A549 (cell line): ENCODE measurements around the gene DCBLD1. TPM values are rescaled to one million over a fixed set of nuclear protein-coding genes. Genes with fewer than 3 reads are reported as not detected.

ENCODE experiments used
- ATAC-seq, 2 experiments: fragments of 200-7000 bp in 1 of 2; fragments of >200 bp in 1 of 2; cut with Nextera tagmentation in 1 of 2; cut with Tn5 transposase in 1 of 2; 3 replicates each; pipeline versions ENCODE4 v1.8.0 to v1.9.1; 2018 to 2020; ENCODE audit warnings: mild to moderate bottlenecking in 1 of 2, moderate library complexity in 1 of 2
- CTCF ChIA-PET: fragments of 300-600 bp; sonication (Branson Sonifier 250); formaldehyde crosslinking; extraction: SDS; loops from one replicate; lab custom pipeline; 2021; ENCODE audit warnings: antibody characterized with exemption, inconsistent platforms; lab: Yijun Ruan, JAX
- POLR2A ChIA-PET: fragments of 350-600 bp; formaldehyde crosslinking; extraction: SDS; loops from one replicate; lab custom pipeline; 2021; ENCODE audit warnings: antibody characterized with exemption, inconsistent platforms; lab: Yijun Ruan, JAX
- DNase-seq, 2 experiments: peaks; one replicate each; pipeline versions ENCODE4 v3.0.0 to v3.0.0-alpha.2; 2011 to 2016; ENCODE audit warnings: low read depth in 1 of 2, low spot score in 1 of 2
- FAIRE-seq: peaks from 2 replicates; lab custom pipeline; 2011; peaks lifted over from hg19 to GRCh38; lab: Jason Lieb, UNC
- H3K27ac ChIP-seq, 2 experiments: fragments of >200 bp; sonication (Bioruptor Twin); formaldehyde crosslinking; 3 replicates each; pipeline ENCODE4 v1.5.1; 2016 to 2017
- H3K4me1 ChIP-seq: fragments of >200 bp; sonication (Bioruptor Twin); formaldehyde crosslinking; 3 replicates; pipeline ENCODE4 v1.6.1; 2016
- H3K4me2 ChIP-seq: fragments of >200 bp; sonication (Bioruptor Twin); formaldehyde crosslinking; 3 replicates; pipeline ENCODE4 v1.6.1; 2016
- H3K4me3 ChIP-seq: fragments of >200 bp; sonication (Bioruptor Twin); formaldehyde crosslinking; 3 replicates; pipeline ENCODE4 v1.5.1; 2016
- H3K9me3 ChIP-seq: fragments of >200 bp; sonication (Bioruptor Twin); formaldehyde crosslinking; 3 replicates; pipeline ENCODE4 v1.6.1; 2016
- ATOH8 ChIP-seq: fragments of 250-450 bp; sonication (Bioruptor Pico); IDR thresholded peaks from 2 replicates; pipeline ENCODE4 v1.5.0; 2020; ENCODE audit warnings: low read depth, mild to moderate bottlenecking, moderate library complexity
- BCL3 ChIP-seq: fragments of >200 bp; sonication (Bioruptor Twin); formaldehyde crosslinking; IDR thresholded peaks from 3 replicates; pipeline ENCODE4 v1.6.1; 2016
- BHLHE40 ChIP-seq: IDR thresholded peaks from 2 replicates; pipeline ENCODE4 v1.6.1; 2012; ENCODE audit warnings: low read depth, low read length, inconsistent platforms
- CBX2 ChIP-seq: fragments of 200-600 bp; sonication (generic); IDR thresholded peaks from 2 replicates; pipeline ENCODE4 v1.6.1; 2016; ENCODE audit warnings: low read depth, mild to moderate bottlenecking, borderline replicate concordance
- CEBPB ChIP-seq, 2 experiments: fragments of >200 bp in 1 of 2; sonication (Bioruptor Twin) in 1 of 2; formaldehyde crosslinking in 1 of 2; IDR thresholded peaks; 2 replicates each; pipeline ENCODE4 v1.6.1; 2012 to 2016
- CHD2 ChIP-seq: fragments of 150-350 bp; IDR thresholded peaks from 2 replicates; pipeline ENCODE4 v1.6.1; 2014; ENCODE audit warnings: low read length; ENCODE audit not compliant: partially characterized antibody
- E2F6 ChIP-seq: IDR thresholded peaks from 2 replicates; pipeline ENCODE4 v1.6.1; 2012; ENCODE audit warnings: low read depth, borderline replicate concordance
- EP300 ChIP-seq, 2 experiments: fragments of >200 bp; sonication (Bioruptor Twin); formaldehyde crosslinking; IDR thresholded peaks; 2 replicates in 1 of 2; 3 replicates in 1 of 2; pipeline ENCODE4 v1.6.1; 2016 to 2017
- HMGXB4 ChIP-seq: fragments of 250-450 bp; sonication (Bioruptor Pico); IDR thresholded peaks from 2 replicates; pipeline ENCODE4 v1.5.0; 2021; ENCODE audit warnings: mild to moderate bottlenecking, moderate library complexity, borderline replicate concordance
- JUNB ChIP-seq: fragments of >200 bp; sonication (Bioruptor Twin); formaldehyde crosslinking; IDR thresholded peaks from 2 replicates; pipeline ENCODE4 v1.6.1; 2016
- KDM1A ChIP-seq: fragments of 200-600 bp; sonication (generic); IDR thresholded peaks from 2 replicates; pipeline ENCODE4 v1.6.1; 2016; ENCODE audit warnings: low read depth, mild to moderate bottlenecking
- MYC ChIP-seq: IDR thresholded peaks from 2 replicates; pipeline ENCODE4 v1.6.1; 2012; ENCODE audit warnings: mild to moderate bottlenecking, inconsistent platforms, low read length, improper control_type of control experiment, borderline replicate concordance
- NPAS2 ChIP-seq: fragments of 250-450 bp; sonication (Bioruptor Pico); IDR thresholded peaks from 2 replicates; pipeline ENCODE4 v1.8.0; 2022; ENCODE audit warnings: mild to moderate bottlenecking, moderate library complexity, borderline replicate concordance
- NR3C1 ChIP-seq: fragments of >200 bp; sonication (Bioruptor Twin); formaldehyde crosslinking; IDR thresholded peaks from 3 replicates; pipeline ENCODE4 v1.6.1; 2017
- PBX3 ChIP-seq: IDR thresholded peaks from 2 replicates; pipeline ENCODE4 v1.6.1; 2012
- REST ChIP-seq: fragments of 200-600 bp; sonication (generic); IDR thresholded peaks from 2 replicates; pipeline ENCODE4 v1.6.1; 2016; ENCODE audit warnings: antibody characterized with exemption, mild to moderate bottlenecking, moderate library complexity
- RNF2 ChIP-seq: fragments of 200-600 bp; sonication (generic); IDR thresholded peaks from 2 replicates; pipeline ENCODE4 v1.6.1; 2016; ENCODE audit warnings: low read depth, mild to moderate bottlenecking, antibody characterized with exemption, moderate library complexity, borderline replicate concordance
- ZFP36 ChIP-seq: fragments of 450-650 bp; IDR thresholded peaks from 2 replicates; pipeline ENCODE4 v1.6.1; 2014; ENCODE audit warnings: borderline replicate concordance; ENCODE audit not compliant: partially characterized antibody
- ZSCAN20 ChIP-seq: fragments of 250-450 bp; sonication (Bioruptor Pico); IDR thresholded peaks from 2 replicates; pipeline ENCODE4 v1.8.0; 2022; ENCODE audit warnings: mild to moderate bottlenecking, moderate library complexity
- WGBS: methylation state at CpG from one replicate; pipeline ENCODE4 v1.1.6; 2017; ENCODE audit errors: missing lambda C conversion rate; 5-methylcytosine and 5-hydroxymethylcytosine counted together
- polyA plus RNA-seq, 4 experiments: library from polyadenylated mRNA; depleted of rRNA in 3 of 4; stranded (reverse); fragments of >200 nt; fragmentation: RNase III in 1 of 4; extraction: RNeasy Plus Mini Kit Qiagen cat#74134 plus additional on column Dnase treatment in 1 of 4; gene quantifications; 2 replicates in 3 of 4; 3 replicates in 1 of 4; pipeline ENCODE4 v1.2.3, GENCODE V29; 2011 to 2017

The DCBLD1 gene
- polyA plus RNA-seq, 2 of the 4 experiments (the other 2 are of a cell fraction) = 49.1 to 60.4 TPM

GRCh38 chr6:117595099-117595923 is 112.8 kb downstream of the DCBLD1 start:
- no peak for FAIRE-seq
- H3K27ac ChIP-seq = no peak overlapping the region
- TF ChIP-seq RNF2 = no peak
- no peak for TF ChIP-seq HMGXB4 (CRISPR knock-in tag)
- TF ChIP-seq CEBPB (IDR thresholded peaks at IDR 0.05) = no peak
- TF ChIP-seq MYC = no peak
- TF ChIP-seq NPAS2 (CRISPR knock-in tag) = no peak
- TF ChIP-seq ZSCAN20 = no peak
- no peak for TF ChIP-seq CHD2
- TF ChIP-seq KDM1A = no peak
- no peak for TF ChIP-seq JUNB
- TF ChIP-seq ZFP36 = no peak
- TF ChIP-seq BHLHE40 = no peak
- no peak for TF ChIP-seq REST
- TF ChIP-seq PBX3 = no peak
- TF ChIP-seq E2F6 = no peak
- no peak for TF ChIP-seq EP300 (IDR thresholded peaks at IDR 0.05)
- no peak for TF ChIP-seq NR3C1
- no peak for TF ChIP-seq CBX2
- TF ChIP-seq ATOH8 (CRISPR knock-in tag) = no peak
- no peak for TF ChIP-seq BCL3
- TF ChIP-seq, all 56 proteins: peak for 0
- no peak overlapping the region for H3K4me2 ChIP-seq
- ChIA-PET CTCF (no interaction called here), POLR2A (interaction anchor here (1.1 kb wide), 1 partner anchor 145 kb away, joined by 3 read pairs; no protein-coding TSS in a partner anchor)
- WGBS = 96% methylated on average over 2 of the region's 2 CpGs
- DNase-seq = no peak
- no peak overlapping the region for H3K4me3 ChIP-seq
- H3K9me3 ChIP-seq = peaks cover 12% of the 10 kb centered on the region; the same call in 2 of the 3 replicates
- no peak for ATAC-seq
- peaks cover 8% of the 10 kb centered on the region; the same call in 1 of the 3 replicates for H3K4me1 ChIP-seq
